ENCODE measurements around the gene REP15. TPM values are rescaled to one million over a fixed set of nuclear protein-coding genes. Genes with fewer than 3 reads are reported as not detected.
"Not testable (repeated sequence)": the region's sequence is repeated elsewhere in the genome, so short reads cannot be mapped to it uniquely, and the experiment has no call there.

Gene REP15
- total and polyA plus RNA-seq, 12 donors: 3.2 to 10.6 (median 5.9) TPM

DNA sequence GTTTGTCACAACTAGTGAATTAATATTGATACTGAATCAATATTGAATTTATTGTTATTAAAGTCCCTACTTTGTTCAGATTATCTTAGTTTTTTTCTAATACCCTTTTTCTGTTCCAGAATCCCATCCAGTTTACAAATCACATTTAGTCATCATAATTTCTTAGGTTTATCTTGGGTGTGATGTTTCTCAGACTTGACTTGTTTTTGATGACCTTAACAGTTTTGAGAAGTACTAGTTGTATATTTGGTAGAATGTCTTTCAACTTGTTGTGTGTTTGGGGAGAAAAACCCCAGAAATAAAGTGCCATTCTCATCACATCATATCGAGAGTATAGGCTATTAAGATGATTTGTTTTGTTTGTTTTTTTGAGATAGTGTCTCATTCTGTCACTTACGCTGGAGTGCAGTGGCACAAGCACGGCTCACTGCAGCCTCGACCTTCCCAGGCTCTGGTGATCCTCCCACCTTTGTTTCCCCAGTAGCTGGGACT lies 33.9 kb downstream of the REP15 start:
- DNase-seq (no peak), ATAC-seq (no peak)
- Histone ChIP-seq H3K4me3 (no peak overlapping the region), H3K36me3 (peaks cover 0 to 87% (median 23%) of the 10 kb centered on the region in 9 donors), H3K4me1 (no peaks in the 10 kb centered on the region), H3K9me3 (no peaks in the 10 kb centered on the region), H3K27ac (no peak overlapping the region), H3K27me3 (no peaks in the 10 kb centered on the region)
- TF ChIP-seq CTCF (IDR thresholded peaks at IDR 0.05): no peak
- WGBS, 2 donors: 90 to 97% methylated on average over 4 of the region's 4 CpGs
- intact Hi-C loops (cut with DNase I): loop anchor here in 9 of 10 donors (5.0 to 10.0 kb wide), 8 partner anchors 87 to 1265 kb away; no protein-coding TSS in a partner anchor

DNA sequence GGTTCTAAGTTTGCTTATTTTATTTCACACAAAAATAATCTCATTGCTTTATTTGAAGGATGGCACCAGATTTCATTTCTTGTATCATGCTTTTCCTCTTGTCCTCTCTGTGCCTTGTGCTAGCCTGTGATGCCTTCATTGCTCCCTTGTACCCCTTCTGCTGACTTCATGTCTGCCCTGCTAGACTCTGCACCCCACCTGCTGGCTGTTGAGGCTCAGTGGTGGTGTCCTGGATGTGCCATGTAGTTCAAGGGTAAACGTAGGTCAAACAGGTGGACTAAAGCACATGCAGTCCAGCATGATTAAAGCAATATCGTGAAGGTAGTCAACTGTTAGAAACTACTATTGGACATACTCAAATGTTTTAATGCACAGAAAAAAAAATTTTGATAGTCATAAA lies 36.0 kb downstream of the REP15 start:
- Histone ChIP-seq H3K27ac (no peak overlapping the region), H3K27me3 (no peaks in the 10 kb centered on the region), H3K4me1 (no peaks in the 10 kb centered on the region), H3K36me3 (peaks cover 0 to 87% (median 7%) of the 10 kb centered on the region in 9 donors), H3K9me3 (no peaks in the 10 kb centered on the region), H3K4me3 (no peak overlapping the region)
- peak in 1 of 9 donors; percentile 4 for TF ChIP-seq CTCF (IDR thresholded peaks at IDR 0.05)
- intact Hi-C loops (cut with DNase I): loop anchor here in 9 of 10 donors (2.0 to 10.0 kb wide), 10 partner anchors 85 to 1263 kb away; no protein-coding TSS in a partner anchor
- DNase-seq: no peak
- 59 to 67% methylated on average over 2 of the region's 2 CpGs for whole genome bisulfite sequencing, 2 donors
- peak in 1 of 8 donors; percentile 51 for ATAC-seq

- peaks cover 0 to 87% (median 12%) of the 10 kb centered on the region in 9 donors for H3K36me3 ChIP-seq
- H3K27me3 ChIP-seq: no peaks in the 10 kb centered on the region
- WGBS, 2 donors: 45 to 47% methylated on average over 3 of the region's 3 CpGs
- no peaks in the 10 kb centered on the region for H3K4me1 ChIP-seq
- no peak for DNase-seq
- intact Hi-C loops (cut with DNase I): loop anchor here in 9 of 10 donors (2.0 to 10.0 kb wide), 10 partner anchors 84 to 1262 kb away; no protein-coding TSS in a partner anchor
- H3K4me3 ChIP-seq: no peak overlapping the region
- peak; percentile 53 to 90 (median 76) for TF ChIP-seq CTCF (IDR thresholded peaks at IDR 0.05)
- no peaks in the 10 kb centered on the region for H3K9me3 ChIP-seq
- no peak overlapping the region for H3K27ac ChIP-seq
- ATAC-seq: peak in 1 of 8 donors; percentile 38
Observed at GRCh38 chr12:27733052-27733656, 36.9 kb downstream of the REP15 start.

DNA sequence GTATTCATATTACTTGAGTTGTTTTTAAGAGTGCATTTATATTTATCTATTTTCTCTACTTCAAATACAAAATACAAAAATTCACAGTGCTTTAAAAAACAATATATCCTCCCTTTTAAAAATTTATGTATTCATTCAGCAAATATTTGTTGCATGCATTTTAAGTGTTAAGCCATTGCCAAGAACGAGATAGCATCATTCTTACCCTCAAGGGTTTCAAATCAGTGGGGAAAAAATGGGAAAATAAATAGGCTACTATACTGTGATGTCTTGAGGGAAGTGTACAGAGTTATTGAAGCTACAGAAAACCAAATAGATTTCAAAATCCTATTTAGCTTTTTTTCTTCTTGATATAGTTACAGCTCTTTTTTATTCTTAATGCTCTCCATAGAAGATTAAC lies 37.5 kb downstream of the REP15 start:
- intact Hi-C loops (cut with DNase I): loop anchor here in 9 of 10 donors (2.0 to 10.0 kb wide), 10 partner anchors 84 to 1261 kb away; no protein-coding TSS in a partner anchor
- Histone ChIP-seq H3K27me3 (no peaks in the 10 kb centered on the region), H3K36me3 (peaks cover 0 to 87% (median 12%) of the 10 kb centered on the region in 9 donors), H3K4me3 (no peak overlapping the region), H3K27ac (no peak overlapping the region), H3K9me3 (no peaks in the 10 kb centered on the region), H3K4me1 (no peaks in the 10 kb centered on the region)
- no peak for TF ChIP-seq CTCF (IDR thresholded peaks at IDR 0.05)
- DNase-seq (no peak), ATAC-seq (no peak)
- 94 to 98% methylated on average over 1 of the region's 1 CpG for WGBS, 2 donors

GRCh38 chr12:27734321-27734720 lies 38.1 kb downstream of the REP15 start:
- intact Hi-C loops (cut with DNase I): loop anchor here in 9 of 10 donors (2.0 to 10.0 kb wide), 9 partner anchors 83 to 1260 kb away; no protein-coding TSS in a partner anchor

More at GRCh38 chr12:27734321-27734720, 38.1 kb downstream of the REP15 start:
- H3K36me3 ChIP-seq: peaks cover 0 to 87% (median 12%) of the 10 kb centered on the region in 9 donors
- not testable (repeated sequence) for H3K27ac ChIP-seq, H3K4me1 ChIP-seq, H3K4me3 ChIP-seq, H3K27me3 ChIP-seq, H3K9me3 ChIP-seq, DNase-seq, ATAC-seq
- WGBS, 2 donors: 94 to 95% methylated on average over 9 of the region's 9 CpGs
